ENCODE measurements around the gene PUSL1. TPM values are rescaled to one million over a fixed set of nuclear protein-coding genes. Genes with fewer than 3 reads are reported as not detected.
A peak's percentile ranks its signal among the peaks of the same experiment; 100 is the strongest.

Gene PUSL1
- total and polyA plus RNA-seq, 2 of the 13 experiments (the other 11 are each of a cell fraction or from before 2014, with no cell fraction given): 8.3 to 22.2 TPM

- peak; percentile 75; the same call in 1 of the 2 replicates for TF ChIP-seq ATF3 (CRISPR knock-in tag; IDR thresholded peaks at IDR 0.05)
- no peak for TF ChIP-seq ZNF512B (CRISPR knock-in tag; IDR thresholded peaks at IDR 0.05; ENCODE audit: borderline replicate concordance)
- 0 out of 2 replicates have a peak, but pooled peaks have one; percentile 23 for TF ChIP-seq NKX3-1 (CRISPR knock-in tag; IDR thresholded peaks at IDR 0.05)
- TF ChIP-seq AKAP8 (CRISPR knock-in tag; IDR thresholded peaks at IDR 0.05): peak; percentile 14
- peak; percentile 39; the same call in 1 of the 2 replicates for TF ChIP-seq MAZ (IDR thresholded peaks at IDR 0.05; ENCODE audit: borderline replicate concordance, low read depth, low read length)
- TF ChIP-seq MAZ (CRISPR knock-in tag; IDR thresholded peaks at IDR 0.05; ENCODE audit: low read depth): peak; percentile 59; the same call in 1 of the 2 replicates
- TF ChIP-seq ZNF777 (CRISPR knock-in tag; IDR thresholded peaks at IDR 0.05): peak; percentile 18; the same call in 1 of the 2 replicates
- peak; percentile 14; the same call in 1 of the 2 replicates for TF ChIP-seq ZSCAN25 (CRISPR knock-in tag; IDR thresholded peaks at IDR 0.05)
- TF ChIP-seq ZNF629 (CRISPR knock-in tag; conservative IDR thresholded peaks at IDR 0.05): no peak
- TF ChIP-seq MAFF (IDR thresholded peaks at IDR 0.05; ENCODE audit: low read depth, low read length): peak; percentile 13; the same call in 1 of the 2 replicates
- peak; percentile 77; the same call in 1 of the 2 replicates for TF ChIP-seq NFE2 (CRISPR knock-in tag; IDR thresholded peaks at IDR 0.05)
- 0 out of 2 replicates have a peak, but pooled peaks have one; percentile 4 for TF ChIP-seq ZNF879 (CRISPR knock-in tag; IDR thresholded peaks at IDR 0.05)
- TF ChIP-seq HIC2 (CRISPR knock-in tag; IDR thresholded peaks at IDR 0.05; ENCODE audit: low read depth): no peak
- TF ChIP-seq FOXK2 (IDR thresholded peaks at IDR 0.05): no peak
- TF ChIP-seq ATF7-NPFF (CRISPR knock-in tag; IDR thresholded peaks at IDR 0.05; ENCODE audit: low read depth): no peak; the same call in 1 of the 2 replicates
- TF ChIP-seq IRF9 (CRISPR knock-in tag; IDR thresholded peaks at IDR 0.05; ENCODE audit: borderline replicate concordance): 0 out of 2 replicates have a peak, but pooled peaks have one; percentile 40
- TF ChIP-seq TRAFD1 (CRISPR knock-in tag; IDR thresholded peaks at IDR 0.05; ENCODE audit: borderline replicate concordance): 0 out of 2 replicates have a peak, but pooled peaks have one; percentile 16
- TF ChIP-seq IKZF1 (IDR thresholded peaks at IDR 0.05): no peak
- no peak for TF ChIP-seq XRCC5 (optimal IDR thresholded peaks at IDR 0.05; ENCODE audit: low read length)
- no peak for TF ChIP-seq ZNF75D (CRISPR knock-in tag; IDR thresholded peaks at IDR 0.05; ENCODE audit: borderline replicate concordance)
Observed at GRCh38 chr1:1305300-1306069, 2.9 kb upstream of the PUSL1 start (continued).

All from HepG2 (cell line).